ENCODE measurements around the gene CCL7. TPM values are rescaled to one million over a fixed set of nuclear protein-coding genes. Genes with fewer than 3 reads are reported as not detected.

Gene CCL7
- total and polyA plus RNA-seq, 8 donors = not detected

GRCh38 chr17:34311291-34311690 lies 41.3 kb downstream of the CCL7 start:
- no peak for FAIRE-seq
- Histone ChIP-seq H3K36me3 (no peaks in the 10 kb centered on the region), H3K4me3 (no peak overlapping the region), H3K27ac (no peak overlapping the region), H3K27me3 (peaks cover 0 to 7% (median 0%) of the 10 kb centered on the region in 4 donors), H3K4me1 (no peaks in the 10 kb centered on the region), H3K9me3 (no peaks in the 10 kb centered on the region)
- TF ChIP-seq CTCF (IDR thresholded peaks at IDR 0.05) = no peak
- DNase-seq = no peak
- no peak for ATAC-seq
- intact Hi-C loops (cut with DNase I) = no loop called here
- WGBS, 2 donors = 64 to 68% methylated on average over 7 of the region's 7 CpGs

GRCh38 chr17:34312080-34312479 lies 42.1 kb downstream of the CCL7 start:
- DNase-seq = no peak
- Histone ChIP-seq H3K4me1 (no peaks in the 10 kb centered on the region), H3K36me3 (no peaks in the 10 kb centered on the region), H3K4me3 (no peak overlapping the region), H3K27ac (no peak overlapping the region), H3K9me3 (no peaks in the 10 kb centered on the region), H3K27me3 (peaks cover 0 to 9% (median 0%) of the 10 kb centered on the region in 4 donors)
- ATAC-seq = no peak
- no peak for TF ChIP-seq CTCF (IDR thresholded peaks at IDR 0.05)
- intact Hi-C loops (cut with DNase I) = no loop called here
- 25 to 27% methylated on average over 5 of the region's 5 CpGs for WGBS, 2 donors
- FAIRE-seq = no peak

- no peak for FAIRE-seq
- intact Hi-C loops (cut with DNase I) = no loop called here
- no peak for DNase-seq
- no peak for TF ChIP-seq CTCF (IDR thresholded peaks at IDR 0.05)
- Histone ChIP-seq H3K9me3 (no peaks in the 10 kb centered on the region), H3K4me3 (no peak overlapping the region), H3K27me3 (peaks cover 0 to 9% (median 0%) of the 10 kb centered on the region in 4 donors), H3K4me1 (no peaks in the 10 kb centered on the region), H3K27ac (no peak overlapping the region), H3K36me3 (no peaks in the 10 kb centered on the region)
- peak in 1 of 4 donors; percentile 18 for ATAC-seq
- 61 to 78% methylated on average over 4 of the region's 4 CpGs for WGBS, 2 donors
These were observed 43.1 kb downstream of the CCL7 start for GRCh38 chr17:34313164-34313563.

- FAIRE-seq = no peak
- 48 to 65% methylated on average over 4 of the region's 4 CpGs for WGBS, 2 donors
- peak in 1 of 4 donors; percentile 53 for ATAC-seq
- no peak overlapping the region for H3K4me3 ChIP-seq
- DNase-seq = no peak
- H3K27ac ChIP-seq = no peak overlapping the region
- no peaks in the 10 kb centered on the region for H3K9me3 ChIP-seq
- intact Hi-C loops (cut with DNase I) = no loop called here
- no peak for TF ChIP-seq CTCF (IDR thresholded peaks at IDR 0.05)
- no peaks in the 10 kb centered on the region for H3K4me1 ChIP-seq
- no peaks in the 10 kb centered on the region for H3K36me3 ChIP-seq
- peaks cover 0 to 9% (median 0%) of the 10 kb centered on the region in 4 donors for H3K27me3 ChIP-seq
These were observed 44.3 kb downstream of the CCL7 start for GRCh38 chr17:34314279-34314678.

- 57 to 68% methylated on average over 3 of the region's 3 CpGs for WGBS, 2 donors
- no peaks in the 10 kb centered on the region for H3K4me1 ChIP-seq
- no peak overlapping the region for H3K4me3 ChIP-seq
- no peak for TF ChIP-seq CTCF (IDR thresholded peaks at IDR 0.05)
- FAIRE-seq = no peak
- H3K9me3 ChIP-seq = no peaks in the 10 kb centered on the region
- intact Hi-C loops (cut with DNase I) = no loop called here
- H3K27ac ChIP-seq = no peak overlapping the region
- DNase-seq = no peak
- no peaks in the 10 kb centered on the region for H3K36me3 ChIP-seq
- peaks cover 0 to 9% (median 0%) of the 10 kb centered on the region in 4 donors for H3K27me3 ChIP-seq
- peak in 1 of 4 donors; percentile 21 for ATAC-seq
These were observed 48.5 kb downstream of the CCL7 start for GRCh38 chr17:34318474-34318873.

Data from pancreas (tissue), 10 donors.